BJ (cell line): ENCODE results near the gene CAP2. TPM values are rescaled to one million over a fixed set of nuclear protein-coding genes. Genes with fewer than 3 reads are reported as not detected.

ENCODE experiments used
- CTCF ChIA-PET: fragments of 350-600 bp; formaldehyde crosslinking; extraction: SDS; loops from one replicate; lab custom pipeline; 2021; ENCODE audit warnings: antibody characterized with exemption, inconsistent platforms; lab: Yijun Ruan, JAX
- POLR2A ChIA-PET: fragments of 300-600 bp; sonication (Branson Sonifier 250); formaldehyde crosslinking; extraction: SDS; loops from one replicate; lab custom pipeline; 2021; ENCODE audit warnings: antibody characterized with exemption; lab: Charles Lee
- DNase-seq: peaks from one replicate; pipeline ENCODE4 v3.0.0-alpha.2; 2011; ENCODE audit warnings: low read depth
- H3K27me3 ChIP-seq: 2 replicates; pipeline ENCODE4 v1.6.0; 2011; ENCODE audit warnings: low read length; ENCODE audit not compliant: control insufficient read depth, insufficient read depth
- H3K36me3 ChIP-seq: 2 replicates; pipeline ENCODE4 v1.5.1; 2011; ENCODE audit warnings: low read length; ENCODE audit not compliant: control insufficient read depth, insufficient read depth
- H3K4me3 ChIP-seq: 2 replicates; pipeline ENCODE4 v1.5.1; 2011; ENCODE audit warnings: low read depth, mild to moderate bottlenecking, control low read depth, low read length
- CTCF ChIP-seq: IDR thresholded peaks from 2 replicates; pipeline ENCODE4 v1.5.1; 2011; ENCODE audit warnings: low read depth, mild to moderate bottlenecking, control low read depth, inconsistent platforms, low read length, moderate library complexity; ENCODE audit not compliant: insufficient read depth
- polyA plus RNA-seq: library from polyadenylated mRNA; depleted of rRNA; stranded (reverse); fragments of >200 nt; gene quantifications from 2 replicates; pipeline ENCODE4 v1.2.3, GENCODE V29; 2011

The CAP2 gene
- polyA plus RNA-seq, 1 experiment = 84.4 TPM

- TF ChIP-seq CTCF = no peak
- no peaks in the 10 kb centered on the region for H3K27me3 ChIP-seq
- CTCF ChIA-PET = no interaction called here
- no peaks in the 10 kb centered on the region for H3K36me3 ChIP-seq
- POLR2A ChIA-PET = no interaction called here
- no peak overlapping the region for H3K4me3 ChIP-seq
- no peak for DNase-seq
Measured at GRCh38 chr6:17353440-17354175, 39.8 kb upstream of the CAP2 start.

GRCh38 chr6:17354700-17355403, 38.5 kb upstream of the CAP2 start:
- no peak for TF ChIP-seq CTCF
- no peak for DNase-seq
- H3K4me3 ChIP-seq = no peak overlapping the region
- POLR2A ChIA-PET = no interaction called here
- no peaks in the 10 kb centered on the region for H3K36me3 ChIP-seq
- H3K27me3 ChIP-seq = no peaks in the 10 kb centered on the region
- CTCF ChIA-PET = interaction anchor here (0.9 to 1.3 kb wide), 2 partner anchors 8 to 9 kb away, joined by 3 to 5 read pairs; no protein-coding TSS in a partner anchor

- CTCF ChIA-PET = interaction anchor here (0.9 to 1.3 kb wide), 2 partner anchors 8 to 9 kb away, joined by 3 to 5 read pairs; no protein-coding TSS in a partner anchor
Measured at GRCh38 chr6:17355404-17355774, 38.0 kb upstream of the CAP2 start.

GRCh38 chr6:17358515-17358914, 34.9 kb upstream of the CAP2 start:
- Histone ChIP-seq H3K4me3 (no peak overlapping the region), H3K27me3 (no peaks in the 10 kb centered on the region), H3K36me3 (no peaks in the 10 kb centered on the region)
- ChIA-PET CTCF (no interaction called here), POLR2A (no interaction called here)
- DNase-seq = no peak
- TF ChIP-seq CTCF = no peak

More at GRCh38 chr6:17355404-17355774, 38.0 kb upstream of the CAP2 start:
- Histone ChIP-seq H3K27me3 (no peaks in the 10 kb centered on the region), H3K4me3 (no peak overlapping the region), H3K36me3 (no peaks in the 10 kb centered on the region)
- no peak for DNase-seq
- POLR2A ChIA-PET = no interaction called here
- no peak for TF ChIP-seq CTCF

- DNase-seq = no peak
- ChIA-PET CTCF (no interaction called here), POLR2A (no interaction called here)
- Histone ChIP-seq H3K4me3 (no peak overlapping the region), H3K27me3 (no peaks in the 10 kb centered on the region), H3K36me3 (no peaks in the 10 kb centered on the region)
- no peak for TF ChIP-seq CTCF
Measured at GRCh38 chr6:17360564-17360963, 32.8 kb upstream of the CAP2 start.
